ENCODE measurements around the gene CD68.

Gene CD68

DNA sequence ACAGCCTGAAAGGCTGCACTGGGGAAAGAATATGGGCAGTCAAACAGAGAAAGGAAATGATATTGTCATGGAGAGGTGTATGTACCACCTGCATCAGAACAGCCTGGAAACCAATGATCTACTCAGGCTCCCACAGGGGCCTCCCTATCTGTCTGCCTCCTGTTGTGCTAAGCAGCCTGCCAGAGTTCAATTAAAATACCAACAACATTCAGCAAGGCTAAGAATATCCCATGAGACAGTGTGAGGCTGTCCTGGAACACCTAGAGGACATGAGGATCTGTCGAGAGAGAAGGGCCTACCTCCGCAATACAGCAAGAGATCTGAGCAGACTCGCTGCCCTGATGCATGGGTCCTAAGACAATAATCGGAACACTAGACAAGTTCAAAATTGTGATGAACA is 26.8 kb downstream of the CD68 start:
- peaks cover 30% of the 10 kb centered on the region for H3K79me2 ChIP-seq
- H3K36me3 ChIP-seq (ENCODE audit: control insufficient read depth, insufficient read depth, low read length): no peaks in the 10 kb centered on the region
- no peaks in the 10 kb centered on the region for H3K9me3 ChIP-seq (ENCODE audit: control insufficient read depth, low read length)
- H3K9ac ChIP-seq: no peak overlapping the region
- H3K4me1 ChIP-seq: no peaks in the 10 kb centered on the region
- H3K4me2 ChIP-seq (ENCODE audit: low read length): no peak overlapping the region
- H3K27ac ChIP-seq: no peak overlapping the region
- TF ChIP-seq, protein P1, sequence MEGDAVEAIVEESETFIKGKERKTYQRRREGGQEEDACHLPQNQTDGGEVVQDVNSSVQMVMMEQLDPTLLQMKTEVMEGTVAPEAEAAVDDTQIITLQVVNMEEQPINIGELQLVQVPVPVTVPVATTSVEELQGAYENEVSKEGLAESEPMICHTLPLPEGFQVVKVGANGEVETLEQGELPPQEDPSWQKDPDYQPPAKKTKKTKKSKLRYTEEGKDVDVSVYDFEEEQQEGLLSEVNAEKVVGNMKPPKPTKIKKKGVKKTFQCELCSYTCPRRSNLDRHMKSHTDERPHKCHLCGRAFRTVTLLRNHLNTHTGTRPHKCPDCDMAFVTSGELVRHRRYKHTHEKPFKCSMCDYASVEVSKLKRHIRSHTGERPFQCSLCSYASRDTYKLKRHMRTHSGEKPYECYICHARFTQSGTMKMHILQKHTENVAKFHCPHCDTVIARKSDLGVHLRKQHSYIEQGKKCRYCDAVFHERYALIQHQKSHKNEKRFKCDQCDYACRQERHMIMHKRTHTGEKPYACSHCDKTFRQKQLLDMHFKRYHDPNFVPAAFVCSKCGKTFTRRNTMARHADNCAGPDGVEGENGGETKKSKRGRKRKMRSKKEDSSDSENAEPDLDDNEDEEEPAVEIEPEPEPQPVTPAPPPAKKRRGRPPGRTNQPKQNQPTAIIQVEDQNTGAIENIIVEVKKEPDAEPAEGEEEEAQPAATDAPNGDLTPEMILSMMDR (IDR thresholded peaks at IDR 0.05): no peak
- no peak overlapping the region for H3K4me3 ChIP-seq (ENCODE audit: low read depth, low read length)
- no peaks in the 10 kb centered on the region for H3K27me3 ChIP-seq (ENCODE audit: control insufficient read depth, insufficient read depth, low read length)
- H2AFZ ChIP-seq: no peak overlapping the region

DNA sequence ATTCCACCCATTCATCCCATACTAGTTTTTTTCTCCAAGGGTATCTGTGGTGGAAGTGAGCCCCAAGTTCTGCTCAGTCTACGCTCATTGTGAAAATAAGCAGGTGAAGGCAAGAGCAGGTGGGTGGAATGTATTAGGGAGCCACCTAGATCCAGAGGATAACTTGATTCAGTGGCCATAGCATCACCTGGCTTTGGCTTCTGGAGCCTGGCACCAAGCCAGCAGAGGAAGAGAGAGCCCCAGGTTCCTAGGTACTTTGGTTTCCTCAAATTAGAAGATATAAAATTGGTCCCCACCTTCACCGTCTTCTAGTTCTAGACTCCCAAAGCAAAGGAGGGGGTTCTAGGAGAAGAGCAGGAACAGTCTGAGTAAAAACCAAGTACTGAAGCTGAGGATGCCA is 31.2 kb downstream of the CD68 start:
- no peak overlapping the region for H3K4me2 ChIP-seq (ENCODE audit: low read length)
- H3K4me1 ChIP-seq: peaks cover 8% of the 10 kb centered on the region
- H3K27me3 ChIP-seq (ENCODE audit: control insufficient read depth, insufficient read depth, low read length): no peaks in the 10 kb centered on the region
- no peak overlapping the region for H2AFZ ChIP-seq
- H3K27ac ChIP-seq: no peak overlapping the region
- no peaks in the 10 kb centered on the region for H3K9me3 ChIP-seq (ENCODE audit: control insufficient read depth, low read length)
- no peak overlapping the region for H3K4me3 ChIP-seq (ENCODE audit: low read depth, low read length)
- no peaks in the 10 kb centered on the region for H3K36me3 ChIP-seq (ENCODE audit: control insufficient read depth, insufficient read depth, low read length)
- TF ChIP-seq, protein P1 (IDR thresholded peaks at IDR 0.05): no peak
- peaks cover 52% of the 10 kb centered on the region for H3K79me2 ChIP-seq
- no peak overlapping the region for H3K9ac ChIP-seq

DNA sequence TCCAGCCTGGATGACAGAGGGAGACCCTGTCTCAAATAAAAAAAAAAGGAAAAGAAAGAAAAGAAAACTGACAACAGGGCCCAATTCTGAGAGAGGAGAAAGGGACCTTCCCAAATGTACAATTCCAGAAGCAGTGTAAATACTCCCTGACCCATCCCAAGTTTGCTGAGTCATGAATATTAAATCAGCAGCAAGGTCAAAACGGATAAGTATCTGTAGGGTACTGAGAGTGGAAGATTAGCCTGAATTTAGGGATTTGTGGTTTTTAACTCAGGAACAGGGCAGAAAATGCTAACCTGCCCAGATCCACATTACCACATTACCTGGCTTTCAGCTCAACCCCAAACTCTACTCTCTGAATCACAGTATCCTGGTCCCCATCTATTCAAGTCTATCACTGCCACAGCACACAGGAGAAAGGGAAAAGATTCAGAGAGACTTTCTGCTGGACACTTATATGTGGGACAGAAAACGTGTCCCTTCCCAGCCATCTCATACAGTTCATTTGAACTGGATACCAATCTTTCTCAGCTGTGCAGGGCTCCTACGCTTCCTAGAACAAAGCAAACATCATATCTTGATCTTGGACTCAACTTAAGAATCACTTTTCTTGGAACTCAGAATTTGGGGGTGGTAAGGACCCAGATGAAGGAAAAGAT is 32.3 kb downstream of the CD68 start:
- Histone ChIP-seq H2AFZ (no peak overlapping the region), H3K36me3 (ENCODE audit: control insufficient read depth, insufficient read depth, low read length) (no peaks in the 10 kb centered on the region), H3K4me3 (ENCODE audit: low read depth, low read length) (peak overlapping the region; percentile 45), H3K9ac (no peak overlapping the region), H3K79me2 (peaks cover 50% of the 10 kb centered on the region), H3K27ac (no peak overlapping the region), H3K4me1 (peaks cover 8% of the 10 kb centered on the region), H3K4me2 (ENCODE audit: low read length) (peak overlapping the region; percentile 52), H3K27me3 (ENCODE audit: control insufficient read depth, insufficient read depth, low read length) (no peaks in the 10 kb centered on the region), H3K9me3 (ENCODE audit: control insufficient read depth, low read length) (no peaks in the 10 kb centered on the region)
- TF ChIP-seq, protein P1 (IDR thresholded peaks at IDR 0.05): no peak

DNA sequence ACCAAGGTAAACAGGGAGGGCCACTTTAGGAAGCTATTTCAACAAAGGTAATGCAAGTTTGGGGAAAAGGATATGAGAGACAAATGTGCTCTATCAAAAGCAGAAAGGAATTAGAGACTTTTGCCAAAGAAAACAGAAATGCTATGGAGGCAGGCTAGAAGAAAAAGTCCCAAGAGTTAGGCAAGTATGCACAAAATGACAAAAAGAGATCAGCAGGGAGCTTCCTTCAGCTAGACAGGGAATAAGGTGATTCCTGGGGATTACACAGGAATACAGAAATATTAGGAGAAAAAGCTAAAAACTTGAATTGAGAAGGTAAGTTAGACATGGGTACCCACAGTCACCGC is 32.8 kb downstream of the CD68 start:
- Histone ChIP-seq H3K4me1 (peaks cover 8% of the 10 kb centered on the region), H3K9ac (no peak overlapping the region)

More for the DNA sequence above, 32.8 kb downstream of the CD68 start:
- Histone ChIP-seq H3K4me3 (ENCODE audit: low read depth, low read length) (peak overlapping the region; percentile 45), H3K79me2 (peaks cover 46% of the 10 kb centered on the region), H3K27ac (no peak overlapping the region), H3K4me2 (ENCODE audit: low read length) (peak overlapping the region; percentile 52), H2AFZ (no peak overlapping the region), H3K36me3 (ENCODE audit: control insufficient read depth, insufficient read depth, low read length) (no peaks in the 10 kb centered on the region), H3K9me3 (ENCODE audit: control insufficient read depth, low read length) (no peaks in the 10 kb centered on the region), H3K27me3 (ENCODE audit: control insufficient read depth, insufficient read depth, low read length) (no peaks in the 10 kb centered on the region)
- TF ChIP-seq, protein P1 (IDR thresholded peaks at IDR 0.05): no peak

Measured in parathyroid adenoma (tissue), 2 donors.